Kidney (tissue), 14 donors: ENCODE results near the gene PRSS27. TPM values are rescaled to one million over a fixed set of nuclear protein-coding genes. Genes with fewer than 3 reads are reported as not detected.

Source experiments
- DNase-seq, 5 donors: peaks; one replicate each; pipeline ENCODE4 v3.0.0-alpha.2; 2013 to 2020
- FAIRE-seq: peaks from 2 replicates; lab custom pipeline; 2012; peaks lifted over from hg19 to GRCh38; lab: Jason Lieb, UNC
- H3K27ac ChIP-seq, 2 donors: one replicate each; pipeline ENCODE4 v1.7.0; 2013; ENCODE audit warnings: low read depth in 2 of 2, low read length in 2 of 2, inconsistent platforms in 1 of 2
- H3K27me3 ChIP-seq: one replicate; pipeline ENCODE4 v1.7.1; 2013; ENCODE audit warnings: low read length, inconsistent platforms; ENCODE audit not compliant: control insufficient read depth, insufficient read depth
- H3K36me3 ChIP-seq, 3 donors: one replicate each; pipeline versions ENCODE4 v1.7.0 to v1.7.1; 2013; ENCODE audit warnings: low read length in 3 of 3, control low read depth in 1 of 3, inconsistent platforms in 1 of 3; ENCODE audit not compliant: insufficient read depth in 3 of 3, control insufficient read depth in 2 of 3
- H3K4me1 ChIP-seq, 3 donors: one replicate each; pipeline versions ENCODE4 v1.7.0 to v1.7.1; 2013; ENCODE audit warnings: low read length in 3 of 3, inconsistent platforms in 1 of 3, low read depth in 1 of 3; ENCODE audit not compliant: control insufficient read depth in 2 of 3, insufficient read depth in 2 of 3
- H3K4me3 ChIP-seq, 3 donors: one replicate each; pipeline versions ENCODE4 v1.7.0 to v1.8.1; 2013; ENCODE audit warnings: low read length in 3 of 3, control low read depth in 1 of 3, inconsistent platforms in 1 of 3
- H3K9ac ChIP-seq, 3 donors: one replicate each; pipeline versions ENCODE4 v1.7.0 to v1.7.1; 2013; ENCODE audit warnings: low read length in 3 of 3, control low read depth in 1 of 3, inconsistent platforms in 1 of 3
- H3K9me3 ChIP-seq, 3 donors: one replicate each; pipeline versions ENCODE4 v1.7.0 to v1.7.1; 2013; ENCODE audit warnings: low read length in 3 of 3, control low read depth in 1 of 3, inconsistent platforms in 1 of 3; ENCODE audit not compliant: control insufficient read depth in 2 of 3, insufficient read depth in 1 of 3
- intact Hi-C: fragments of 100-400 bp; cut with DNase I; formaldehyde crosslinking; loops from one replicate; pipeline ENCODE4 v1.11.1; 2022
- polyA plus RNA-seq: library from polyadenylated mRNA; stranded (reverse); fragments of 350-450 nt; fragmentation: Illumina TruSeq; extraction: RNeasy Lipid Tissue Mini Kit (QIAGEN cat#74804); gene quantifications from one replicate; pipeline ENCODE4 v1.2.3, GENCODE V29; 2014; ENCODE audit warnings: low read depth, low replicate concordance; ENCODE audit not compliant: insufficient read depth
- total RNA-seq: library from RNA; stranded (reverse); fragmentation: NEBNext Ultra II Directional; extraction: Animal tissue kit (Norgen Biotek cat#: 25700); gene quantifications from one replicate; pipeline ENCODE4 v1.2.1, GENCODE V29; 2021
- TF ChIP-seq, protein P1 (sequence below): IDR thresholded peaks from 3 replicates; pipeline ENCODE4 v1.5.1; 2012; ENCODE audit warnings: mild to moderate bottlenecking, moderate library complexity, borderline replicate concordance; ENCODE audit not compliant: insufficient read depth; ENCODE audit errors: extremely low read depth
- donor health status: control.
- donor health status: control.
- donor health status: control.
- donor health status: control.
- donor health status: control.
- donor health status: DM: yes; HTN: yes; CAD: no.
- donor health status: Normal renal cell carcinoma (clear cell type).

PRSS27 gene
- total and polyA plus RNA-seq, 2 donors from 2014 or later, result 0.41 to 2.1 TPM

- FAIRE-seq, result no peak
- H3K4me3 ChIP-seq, result no peak overlapping the region
- no peaks in the 10 kb centered on the region for H3K4me1 ChIP-seq
- no peak overlapping the region for H3K27ac ChIP-seq
- H3K27me3 ChIP-seq, result no peaks in the 10 kb centered on the region
- no peaks in the 10 kb centered on the region for H3K9me3 ChIP-seq
- peaks cover 0 to 11% (median 5%) of the 10 kb centered on the region in 3 donors for H3K36me3 ChIP-seq
- no peak overlapping the region for H3K9ac ChIP-seq
- TF ChIP-seq, protein P1, sequence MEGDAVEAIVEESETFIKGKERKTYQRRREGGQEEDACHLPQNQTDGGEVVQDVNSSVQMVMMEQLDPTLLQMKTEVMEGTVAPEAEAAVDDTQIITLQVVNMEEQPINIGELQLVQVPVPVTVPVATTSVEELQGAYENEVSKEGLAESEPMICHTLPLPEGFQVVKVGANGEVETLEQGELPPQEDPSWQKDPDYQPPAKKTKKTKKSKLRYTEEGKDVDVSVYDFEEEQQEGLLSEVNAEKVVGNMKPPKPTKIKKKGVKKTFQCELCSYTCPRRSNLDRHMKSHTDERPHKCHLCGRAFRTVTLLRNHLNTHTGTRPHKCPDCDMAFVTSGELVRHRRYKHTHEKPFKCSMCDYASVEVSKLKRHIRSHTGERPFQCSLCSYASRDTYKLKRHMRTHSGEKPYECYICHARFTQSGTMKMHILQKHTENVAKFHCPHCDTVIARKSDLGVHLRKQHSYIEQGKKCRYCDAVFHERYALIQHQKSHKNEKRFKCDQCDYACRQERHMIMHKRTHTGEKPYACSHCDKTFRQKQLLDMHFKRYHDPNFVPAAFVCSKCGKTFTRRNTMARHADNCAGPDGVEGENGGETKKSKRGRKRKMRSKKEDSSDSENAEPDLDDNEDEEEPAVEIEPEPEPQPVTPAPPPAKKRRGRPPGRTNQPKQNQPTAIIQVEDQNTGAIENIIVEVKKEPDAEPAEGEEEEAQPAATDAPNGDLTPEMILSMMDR, result no peak
- no peak for DNase-seq
- intact Hi-C loops, result no loop called here
Measured at GRCh38 chr16:2705351-2705750, 14.7 kb downstream of the PRSS27 start.

- H3K36me3 ChIP-seq, result peaks cover 0 to 15% (median 9%) of the 10 kb centered on the region in 3 donors
- DNase-seq (no peak), FAIRE-seq (no peak)
- no peak overlapping the region for H3K27ac ChIP-seq
- H3K9me3 ChIP-seq, result no peaks in the 10 kb centered on the region
- TF ChIP-seq, protein P1, result no peak
- H3K4me3 ChIP-seq, result no peak overlapping the region
- intact Hi-C loops, result no loop called here
- H3K27me3 ChIP-seq, result no peaks in the 10 kb centered on the region
- H3K9ac ChIP-seq, result no peak overlapping the region
- no peaks in the 10 kb centered on the region for H3K4me1 ChIP-seq
Measured at GRCh38 chr16:2704983-2705275, 15.1 kb downstream of the PRSS27 start.

DNA sequence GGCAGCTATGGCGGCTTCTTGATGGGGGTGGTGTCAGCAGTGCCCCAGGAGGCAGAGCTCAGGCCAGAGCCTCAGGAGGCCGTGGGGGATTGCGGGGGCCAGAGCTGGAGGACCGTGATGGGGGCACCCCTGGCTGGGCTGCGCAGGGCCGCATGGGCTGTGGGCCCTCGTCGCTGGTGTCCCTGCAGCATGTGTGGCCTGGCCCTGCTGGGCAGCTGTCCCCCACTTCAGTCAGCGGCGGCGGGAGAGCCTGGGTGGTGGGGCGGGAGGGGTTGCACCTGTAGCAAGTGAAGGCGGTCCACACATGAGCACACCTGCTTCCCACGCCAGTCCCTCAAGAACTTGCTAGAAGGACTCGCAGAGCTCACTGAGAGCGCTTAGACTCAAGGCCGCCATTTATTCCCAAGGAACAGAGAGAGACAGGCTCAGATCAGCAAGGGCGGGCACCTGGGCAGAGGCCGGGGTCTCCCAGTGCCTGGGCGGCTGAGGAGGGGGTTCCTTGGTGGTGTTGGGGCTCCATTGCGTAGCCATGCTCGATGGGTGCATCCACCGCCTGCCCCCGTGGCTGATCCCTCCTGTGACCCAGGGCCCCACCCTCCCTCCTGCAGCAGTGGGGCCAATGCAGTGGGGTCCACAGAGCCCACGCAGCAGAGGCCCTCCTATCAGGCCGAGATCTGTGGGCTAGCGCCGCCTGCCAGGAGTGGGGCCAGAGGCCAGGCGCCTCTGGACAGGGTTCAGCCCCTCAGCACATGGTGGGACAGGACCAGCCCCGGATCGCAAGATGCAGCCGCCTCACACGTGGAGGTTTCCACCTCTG, 15.7 kb downstream of the PRSS27 start:
- no peak overlapping the region for H3K9ac ChIP-seq
- intact Hi-C loops, result no loop called here
- H3K36me3 ChIP-seq, result peaks cover 0 to 19% (median 13%) of the 10 kb centered on the region in 3 donors
- DNase-seq (peak in 1 of 5 donors; percentile 60), FAIRE-seq (no peak)
- H3K4me3 ChIP-seq, result no peak overlapping the region
- H3K27me3 ChIP-seq, result no peaks in the 10 kb centered on the region
- H3K4me1 ChIP-seq, result no peaks in the 10 kb centered on the region
- no peaks in the 10 kb centered on the region for H3K9me3 ChIP-seq
- no peak overlapping the region for H3K27ac ChIP-seq
- TF ChIP-seq, protein P1, result no peak
